Uterus (tissue), 4 donors: ENCODE data around the gene HARBI1. TPM values are rescaled to one million over a fixed set of nuclear protein-coding genes. Genes with fewer than 3 reads are reported as not detected.
A peak's percentile ranks its signal among the peaks of the same experiment; 100 is the strongest.

Experiments
- DNase-seq, 2 donors: peaks; one replicate each; pipeline ENCODE4 v3.0.0-alpha.2; 2019 to 2020
- H3K27ac ChIP-seq, 2 donors: fragments of 200-600 bp; sonication (generic); 1 replicate in 1 of 2; 2 replicates in 1 of 2; pipeline ENCODE4 v1.5.1; 2016 to 2018
- H3K27me3 ChIP-seq, 2 donors: fragments of 200-600 bp; sonication (generic); one replicate each; pipeline ENCODE4 v1.5.1; 2018 to 2019; ENCODE audit warnings: control low read depth in 1 of 2
- H3K36me3 ChIP-seq, 2 donors: fragments of 200-600 bp; sonication (generic); one replicate each; pipeline ENCODE4 v1.5.1; 2019; ENCODE audit warnings: control low read depth in 1 of 2
- H3K4me1 ChIP-seq, 2 donors: fragments of 200-600 bp; sonication (generic); one replicate each; pipeline ENCODE4 v1.5.1; 2018 to 2019; ENCODE audit warnings: control low read depth in 1 of 2
- H3K4me3 ChIP-seq, 2 donors: fragments of 200-600 bp; sonication (generic); 1 replicate in 1 of 2; 2 replicates in 1 of 2; pipeline ENCODE4 v1.5.1; 2018 to 2019; ENCODE audit warnings: mild to moderate bottlenecking in 1 of 2
- H3K9me3 ChIP-seq, 2 donors: fragments of 200-600 bp; sonication (generic); one replicate each; pipeline ENCODE4 v1.5.1; 2019; ENCODE audit warnings: control low read depth in 1 of 2
- POLR2A ChIP-seq, 2 donors: fragments of 450-650 bp; IDR thresholded peaks; one replicate each; pipeline ENCODE4 v1.6.1; 2016; ENCODE audit warnings: antibody characterized with exemption in 2 of 2, mild to moderate bottlenecking in 1 of 2, moderate library complexity in 1 of 2
- intact Hi-C: fragments of 100-400 bp; cut with DNase I; formaldehyde crosslinking; loops from one replicate; pipeline ENCODE4 v1.15.1; 2023; ENCODE audit warnings: low total_unique reads
- total RNA-seq, 4 donors: library from RNA; depleted of rRNA in 3 of 4; stranded (reverse); fragments of >200 nt in 3 of 4; gene quantifications; one replicate each; pipeline versions ENCODE4 v1.1.0 to v1.2.4, GENCODE V29; 2014 to 2023
- TF ChIP-seq, protein P1 (sequence below), 4 experiments: fragments of 200-600 bp in 2 of 4; fragments of 450-650 bp in 2 of 4; sonication (generic) in 2 of 4; IDR thresholded peaks; one replicate each; pipeline ENCODE4 v1.5.1; 2016 to 2019; ENCODE audit warnings: antibody characterized with exemption in 4 of 4, mild to moderate bottlenecking in 2 of 4, moderate library complexity in 1 of 4
- donor health status: DM: yes; HTN: yes; CAD: no.

Gene HARBI1
- total RNA-seq, 4 donors from 2014 or later = 0.77 to 5.0 (median 2.8) TPM

DNA sequence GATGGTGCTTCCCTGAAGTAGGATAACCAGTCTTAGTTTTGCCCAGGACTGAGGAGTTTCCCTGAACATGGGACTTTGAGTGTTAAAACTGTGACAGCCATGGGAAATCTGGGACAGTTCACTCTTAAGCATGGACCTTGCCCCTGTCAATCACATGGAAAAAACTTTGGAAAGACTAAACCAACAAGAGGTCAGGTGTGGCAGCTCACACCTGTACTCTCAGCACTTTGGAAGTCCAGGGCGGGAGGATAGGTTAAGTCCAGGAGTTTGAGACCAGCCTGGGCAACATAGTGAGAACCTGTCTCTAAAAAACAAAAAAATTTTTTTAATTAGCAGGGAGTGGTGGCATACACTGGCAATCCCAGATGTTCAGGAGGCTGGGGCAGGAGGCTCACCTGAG is 19.9 kb downstream of the HARBI1 start:
- DNase-seq = no peak
- H3K27me3 ChIP-seq = no peaks in the 10 kb centered on the region
- no peaks in the 10 kb centered on the region for H3K9me3 ChIP-seq
- no peaks in the 10 kb centered on the region for H3K36me3 ChIP-seq
- no peak for TF ChIP-seq POLR2A (IDR thresholded peaks at IDR 0.05)
- TF ChIP-seq, protein P1, sequence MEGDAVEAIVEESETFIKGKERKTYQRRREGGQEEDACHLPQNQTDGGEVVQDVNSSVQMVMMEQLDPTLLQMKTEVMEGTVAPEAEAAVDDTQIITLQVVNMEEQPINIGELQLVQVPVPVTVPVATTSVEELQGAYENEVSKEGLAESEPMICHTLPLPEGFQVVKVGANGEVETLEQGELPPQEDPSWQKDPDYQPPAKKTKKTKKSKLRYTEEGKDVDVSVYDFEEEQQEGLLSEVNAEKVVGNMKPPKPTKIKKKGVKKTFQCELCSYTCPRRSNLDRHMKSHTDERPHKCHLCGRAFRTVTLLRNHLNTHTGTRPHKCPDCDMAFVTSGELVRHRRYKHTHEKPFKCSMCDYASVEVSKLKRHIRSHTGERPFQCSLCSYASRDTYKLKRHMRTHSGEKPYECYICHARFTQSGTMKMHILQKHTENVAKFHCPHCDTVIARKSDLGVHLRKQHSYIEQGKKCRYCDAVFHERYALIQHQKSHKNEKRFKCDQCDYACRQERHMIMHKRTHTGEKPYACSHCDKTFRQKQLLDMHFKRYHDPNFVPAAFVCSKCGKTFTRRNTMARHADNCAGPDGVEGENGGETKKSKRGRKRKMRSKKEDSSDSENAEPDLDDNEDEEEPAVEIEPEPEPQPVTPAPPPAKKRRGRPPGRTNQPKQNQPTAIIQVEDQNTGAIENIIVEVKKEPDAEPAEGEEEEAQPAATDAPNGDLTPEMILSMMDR (IDR thresholded peaks at IDR 0.05) = no peak
- H3K27ac ChIP-seq = no peak overlapping the region
- no peak overlapping the region for H3K4me3 ChIP-seq
- intact Hi-C loops = no loop called here
- peaks cover 4 to 7% of the 10 kb centered on the region in 2 donors for H3K4me1 ChIP-seq

DNA sequence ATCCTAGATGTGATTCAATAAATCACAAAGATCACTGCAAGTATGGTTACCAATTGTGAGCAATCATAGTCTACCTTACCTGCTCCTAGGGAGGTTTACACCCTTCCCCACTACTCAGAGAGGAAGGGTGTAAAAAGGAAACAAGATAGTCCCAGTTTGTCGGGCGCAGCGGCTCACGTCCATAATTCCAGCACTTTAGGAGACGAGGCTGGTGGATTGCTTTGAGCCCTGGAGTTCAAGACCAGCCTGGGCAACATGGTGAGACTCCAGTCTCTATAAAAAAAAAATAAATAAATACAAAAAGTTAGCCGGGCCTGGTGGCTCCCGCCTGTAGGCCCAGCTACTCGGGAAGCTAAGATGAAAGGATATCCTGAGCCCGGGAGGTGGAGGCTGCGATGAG is 22.2 kb downstream of the HARBI1 start:
- no peak for DNase-seq
- H3K27me3 ChIP-seq = no peaks in the 10 kb centered on the region
- H3K4me1 ChIP-seq = peaks cover 0 to 12% of the 10 kb centered on the region in 2 donors
- no peak overlapping the region for H3K4me3 ChIP-seq
- no peak overlapping the region for H3K27ac ChIP-seq
- TF ChIP-seq, protein P1 (IDR thresholded peaks at IDR 0.05) = no peak
- no peak for TF ChIP-seq POLR2A (IDR thresholded peaks at IDR 0.05)
- intact Hi-C loops = no loop called here
- H3K36me3 ChIP-seq = no peaks in the 10 kb centered on the region
- no peaks in the 10 kb centered on the region for H3K9me3 ChIP-seq

DNA sequence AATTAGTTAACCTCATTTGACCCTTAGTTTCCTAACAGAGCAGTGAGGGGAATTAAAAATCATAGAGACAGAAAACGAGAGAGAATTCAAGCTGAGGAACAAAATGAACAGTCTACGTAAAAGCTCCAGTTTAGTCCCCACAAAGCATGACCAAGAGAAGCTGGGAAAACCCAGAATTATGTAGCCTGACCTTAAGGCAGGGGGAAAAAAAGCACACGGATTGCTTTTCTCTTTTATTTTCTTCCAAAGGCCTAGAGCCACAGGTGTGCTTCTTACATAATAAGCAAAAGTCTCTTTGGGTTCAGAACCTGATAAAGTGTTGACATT is 22.7 kb downstream of the HARBI1 start:
- Histone ChIP-seq H3K4me1 (peaks cover 0 to 12% of the 10 kb centered on the region in 2 donors), H3K27me3 (no peaks in the 10 kb centered on the region), H3K27ac (peak overlapping the region; percentile 85 to 90), H3K9me3 (no peaks in the 10 kb centered on the region), H3K36me3 (no peaks in the 10 kb centered on the region), H3K4me3 (peak overlapping the region; percentile 91 to 99)
- intact Hi-C loops = no loop called here
- no peak for DNase-seq
- no peak for TF ChIP-seq POLR2A (IDR thresholded peaks at IDR 0.05)
- TF ChIP-seq, protein P1 (IDR thresholded peaks at IDR 0.05) = no peak

DNA sequence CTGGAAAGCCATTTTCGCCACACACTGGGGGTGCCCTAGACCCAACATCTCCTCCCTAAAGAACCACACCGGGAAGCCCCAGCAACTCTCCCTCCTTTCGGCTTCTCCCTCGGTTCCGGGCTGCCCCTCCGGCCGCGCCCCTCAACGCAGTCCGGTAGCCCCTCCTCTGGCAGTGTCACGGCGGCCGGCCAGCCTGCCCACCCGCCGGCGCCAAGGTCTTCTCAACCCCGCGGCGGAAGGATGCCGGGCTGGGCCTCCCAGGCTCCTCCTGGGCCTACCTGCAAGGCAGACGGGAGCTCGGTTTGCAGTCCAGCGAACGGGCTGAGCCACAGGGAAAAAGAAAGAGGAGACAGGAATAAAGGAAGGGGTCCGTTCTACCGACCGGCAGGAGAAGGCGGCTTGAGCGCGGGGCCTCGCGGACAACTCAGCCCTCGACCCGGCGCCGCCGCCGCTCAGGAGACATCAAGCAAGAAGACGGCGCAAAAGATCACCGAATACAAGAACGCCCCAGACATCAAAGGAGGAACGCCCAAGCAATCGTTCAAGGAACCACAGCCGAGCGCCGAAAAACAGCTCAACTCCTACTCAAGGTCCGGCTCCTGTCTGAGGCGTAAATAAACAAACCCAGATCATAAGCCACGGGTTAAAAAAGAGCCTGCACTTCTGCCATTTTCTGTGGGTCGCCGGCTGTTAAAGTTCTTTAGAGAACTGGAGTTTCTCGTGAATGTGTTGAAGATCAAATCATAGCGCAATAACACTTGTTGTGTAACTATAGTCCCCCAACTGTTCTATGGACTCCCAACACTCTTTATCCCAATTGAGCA is 23.3 kb downstream of the HARBI1 start, which contains the start of gene AMBRA1:
Gene AMBRA1 (minus strand): TSS at position 474 of the 824 bp plus-strand sequence. CDS start 45,643 bp downstream, outside the sequence.
- H3K36me3 ChIP-seq = no peaks in the 10 kb centered on the region
- peak; percentile 37 to 55 for TF ChIP-seq POLR2A (IDR thresholded peaks at IDR 0.05)
- TF ChIP-seq, protein P1 (IDR thresholded peaks at IDR 0.05) = peak in 1 of 4 experiments; percentile 14
- peak within 1 kb of the TSS; percentile 85 to 90 for H3K27ac ChIP-seq
- H3K4me1 ChIP-seq = peaks cover 0 to 12% of the 10 kb centered on the region in 2 donors
- peak; percentile 81 to 90 for DNase-seq
- no peaks in the 10 kb centered on the region for H3K27me3 ChIP-seq
- H3K9me3 ChIP-seq = no peaks in the 10 kb centered on the region
- peak within 1 kb of the TSS; percentile 91 to 99 for H3K4me3 ChIP-seq
- intact Hi-C loops = no loop called here
